K562 (cell line): ENCODE results near the gene CDK5R1. TPM values are rescaled to one million over a fixed set of nuclear protein-coding genes. Genes with fewer than 3 reads are reported as not detected.

Experiments used
- ATAC-seq: fragments of 200-7000 bp; cut with Tn5 transposase; 3 replicates; pipeline ENCODE4 v1.9.1; 2020; ENCODE audit warnings: moderate library complexity
- BruUV-seq: library from RNA; stranded (reverse); fragments of 400-500 nt; replicated peaks from 2 replicates; lab custom pipeline; 2021; lab: Mats Ljungman, UMichigan
- CTCF ChIA-PET: fragments of 300-600 bp; formaldehyde crosslinking; extraction: SDS; loops from one replicate; lab custom pipeline; 2021; ENCODE audit warnings: low intra/inter-chr PET ratio; lab: Yijun Ruan, JAX
- POLR2A ChIA-PET: fragments of 300-600, 350-650 bp; sonication (Branson Sonifier 250); formaldehyde crosslinking; extraction: SDS; loops from one replicate; lab custom pipeline; 2021; ENCODE audit warnings: antibody characterized with exemption, inconsistent platforms; lab: Yijun Ruan, JAX
- DNase-seq, 4 experiments: peaks; one replicate each; pipeline versions ENCODE4 v3.0.0 to v3.0.0-alpha.2; 2011 to 2018; ENCODE audit warnings: low spot score in 3 of 4, mixed read lengths in 3 of 4; ENCODE audit errors: extremely low read depth in 1 of 4
- FAIRE-seq: peaks from 2 replicates; lab custom pipeline; 2011; peaks lifted over from hg19 to GRCh38; lab: Jason Lieb, UNC
- H2AFZ ChIP-seq: 2 replicates; pipeline ENCODE4 v1.6.0; 2011; ENCODE audit warnings: low read depth, low read length, control low read depth, inconsistent platforms
- H3K27ac ChIP-seq: fragments of 200-600 bp; 3 replicates; pipeline ENCODE4 v1.8.0; 2011; ENCODE audit warnings: low read depth, mild to moderate bottlenecking, control low read depth, inconsistent platforms, low read length, moderate library complexity, mixed read lengths; ENCODE audit errors: extremely low read depth
- H3K27me3 ChIP-seq, 2 experiments: fragments of 300-600 bp in 1 of 2; 2 replicates in 1 of 2; 3 replicates in 1 of 2; pipeline versions ENCODE4 v1.6.0 to v1.8.0; 2011; ENCODE audit warnings: inconsistent platforms in 2 of 2, low read length in 2 of 2, mild to moderate bottlenecking in 1 of 2, mixed read lengths in 1 of 2, moderate library complexity in 1 of 2; ENCODE audit not compliant: control insufficient read depth in 2 of 2, insufficient read depth in 2 of 2
- H3K36me3 ChIP-seq: fragments of 300-600 bp; 3 replicates; pipeline ENCODE4 v1.8.0; 2011; ENCODE audit warnings: mild to moderate bottlenecking, low read length, inconsistent platforms; ENCODE audit not compliant: control insufficient read depth, insufficient read depth
- H3K4me1 ChIP-seq, 2 experiments: fragments of 200-600 bp in 1 of 2; replicated peaks in 1 of 2; 2 replicates in 1 of 2; 3 replicates in 1 of 2; pipeline versions ENCODE4 v1.5.1 to v1.8.0; 2011; ENCODE audit warnings: inconsistent platforms in 2 of 2, low read length in 2 of 2, mild to moderate bottlenecking in 1 of 2, mixed read lengths in 1 of 2, moderate library complexity in 1 of 2; ENCODE audit not compliant: control insufficient read depth in 2 of 2, insufficient read depth in 2 of 2
- H3K4me2 ChIP-seq: 2 replicates; pipeline ENCODE4 v1.6.1; 2011; ENCODE audit warnings: low read length, control low read depth, inconsistent platforms, mixed read lengths; ENCODE audit not compliant: insufficient read depth
- H3K4me3 ChIP-seq: fragments of 200-600 bp; sonication (generic), shearing (Covaris generic); 2 replicates; pipeline ENCODE4 v1.5.1; 2016; ENCODE audit warnings: control low read depth, inconsistent platforms
- H3K79me2 ChIP-seq: fragments of 200-600 bp; 3 replicates; pipeline ENCODE4 v1.8.0; 2011; ENCODE audit warnings: low read length, inconsistent platforms; ENCODE audit not compliant: control insufficient read depth, insufficient read depth
- H3K9ac ChIP-seq, 2 experiments: 2 replicates each; pipeline versions ENCODE4 v1.6.0 to v1.6.1; 2011; ENCODE audit warnings: low read depth in 2 of 2, low read length in 2 of 2, control low read depth in 1 of 2, inconsistent platforms in 1 of 2, mild to moderate bottlenecking in 1 of 2, mixed read lengths in 1 of 2; ENCODE audit not compliant: insufficient read depth in 1 of 2
- H3K9me1 ChIP-seq: one replicate; pipeline ENCODE4 v1.6.0; 2011; ENCODE audit warnings: inconsistent platforms, mild to moderate bottlenecking, low read length, moderate library complexity; ENCODE audit not compliant: control insufficient read depth, insufficient read depth
- H3K9me3 ChIP-seq: replicated peaks from 2 replicates; pipeline ENCODE4 v1.5.1; 2011; ENCODE audit warnings: low read depth, low read length, inconsistent platforms; ENCODE audit not compliant: control insufficient read depth, insufficient read depth
- H4K20me1 ChIP-seq: replicated peaks from 2 replicates; pipeline ENCODE4 v1.6.1; 2011; ENCODE audit warnings: low read length, inconsistent platforms, mixed read lengths; ENCODE audit not compliant: control insufficient read depth, insufficient read depth
- RHOXF2B ChIP-seq: fragments of 250-450 bp; sonication (Bioruptor Pico); conservative IDR thresholded peaks from 2 replicates; pipeline ENCODE4 v1.5.1; 2021
- WGBS: fragments of 100-300 bp; shearing (Covaris generic); methylation state at CpG from one replicate; pipeline ENCODE4 v1.1.6; 2016; ENCODE audit warnings: low coverage, mixed read lengths; ENCODE audit not compliant: insufficient coverage; ENCODE audit errors: missing lambda C conversion rate; 5-methylcytosine and 5-hydroxymethylcytosine counted together
- in situ Hi-C: fragments of 300-500 bp; cut with MboI; formaldehyde crosslinking; loops from 4 replicates; pipeline ENCODE4 v1.15.0; 2018; ENCODE audit warnings: inconsistent platforms, mixed read lengths
- intact Hi-C: fragments of 100-400 bp; cut with micrococcal nuclease; formaldehyde crosslinking; loops from 2 replicates; pipeline ENCODE4 v1.14.2; 2022
- polyA plus RNA-seq, 8 experiments: library from polyadenylated mRNA; depleted of rRNA in 4 of 8; stranded (reverse) in 5 of 8; unstranded in 3 of 8; fragments of >200 nt; fragmentation: Nextera tagmentation in 2 of 8; fragmentation: Illumina TruSeq in 1 of 8; extraction: Ambion mirVana in 2 of 8; extraction: Trizol in 1 of 8; gene quantifications; 2 replicates each; pipeline versions ENCODE4 v1.2.1 to v1.2.3, GENCODE V29; 2011 to 2014; ENCODE audit warnings: inconsistent platforms in 1 of 8, missing spikeins in 1 of 8
- total RNA-seq, 7 experiments: library from RNA; depleted of rRNA in 6 of 7; stranded (reverse); fragments of >200 nt in 6 of 7; fragmentation: Illumina TruSeq in 2 of 7; extraction: Trizol in 2 of 7; gene quantifications; 2 replicates each; pipeline versions ENCODE4 v1.2.1 to v1.2.3, GENCODE V29; 2011 to 2021; ENCODE audit warnings: low replicate concordance in 1 of 7
- TF ChIP-seq, protein P1 (sequence below), 2 experiments: fragments of 450-650 bp in 1 of 2; sonication (generic) in 1 of 2; formaldehyde crosslinking in 1 of 2; IDR thresholded peaks; 2 replicates each; pipeline versions ENCODE4 v1.7.1 to v1.9.0; 2016 to 2022; ENCODE audit warnings: inconsistent platforms in 1 of 2, mild to moderate bottlenecking in 1 of 2, missing genetic modification reagents in 1 of 2

The CDK5R1 gene
- total and polyA plus RNA-seq, 9 of the 15 experiments (the other 6 are each of a cell fraction or from before 2014, with no cell fraction given): 0.10 to 4.8 (median 2.3) TPM

DNA sequence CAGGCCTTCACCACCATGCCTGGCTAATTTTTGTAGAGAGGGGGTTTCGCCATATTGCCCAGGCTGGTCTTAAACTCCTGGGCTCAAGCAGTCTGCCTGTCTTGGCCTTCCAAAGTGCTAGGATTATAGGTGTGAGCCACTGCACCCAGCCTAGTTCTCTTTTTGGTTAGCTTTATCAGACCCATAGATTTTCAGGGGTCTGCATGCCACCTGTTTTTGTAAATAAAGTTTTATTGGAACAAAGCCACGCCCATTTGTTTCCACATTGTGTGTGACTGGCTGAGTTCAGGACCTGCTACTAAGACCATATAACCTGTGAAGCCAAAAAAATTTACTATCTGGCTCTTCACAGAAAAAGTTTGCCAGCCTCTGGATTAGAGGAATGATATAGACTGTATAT, 34.9 kb upstream of the CDK5R1 start:
- TF ChIP-seq, protein P1, sequence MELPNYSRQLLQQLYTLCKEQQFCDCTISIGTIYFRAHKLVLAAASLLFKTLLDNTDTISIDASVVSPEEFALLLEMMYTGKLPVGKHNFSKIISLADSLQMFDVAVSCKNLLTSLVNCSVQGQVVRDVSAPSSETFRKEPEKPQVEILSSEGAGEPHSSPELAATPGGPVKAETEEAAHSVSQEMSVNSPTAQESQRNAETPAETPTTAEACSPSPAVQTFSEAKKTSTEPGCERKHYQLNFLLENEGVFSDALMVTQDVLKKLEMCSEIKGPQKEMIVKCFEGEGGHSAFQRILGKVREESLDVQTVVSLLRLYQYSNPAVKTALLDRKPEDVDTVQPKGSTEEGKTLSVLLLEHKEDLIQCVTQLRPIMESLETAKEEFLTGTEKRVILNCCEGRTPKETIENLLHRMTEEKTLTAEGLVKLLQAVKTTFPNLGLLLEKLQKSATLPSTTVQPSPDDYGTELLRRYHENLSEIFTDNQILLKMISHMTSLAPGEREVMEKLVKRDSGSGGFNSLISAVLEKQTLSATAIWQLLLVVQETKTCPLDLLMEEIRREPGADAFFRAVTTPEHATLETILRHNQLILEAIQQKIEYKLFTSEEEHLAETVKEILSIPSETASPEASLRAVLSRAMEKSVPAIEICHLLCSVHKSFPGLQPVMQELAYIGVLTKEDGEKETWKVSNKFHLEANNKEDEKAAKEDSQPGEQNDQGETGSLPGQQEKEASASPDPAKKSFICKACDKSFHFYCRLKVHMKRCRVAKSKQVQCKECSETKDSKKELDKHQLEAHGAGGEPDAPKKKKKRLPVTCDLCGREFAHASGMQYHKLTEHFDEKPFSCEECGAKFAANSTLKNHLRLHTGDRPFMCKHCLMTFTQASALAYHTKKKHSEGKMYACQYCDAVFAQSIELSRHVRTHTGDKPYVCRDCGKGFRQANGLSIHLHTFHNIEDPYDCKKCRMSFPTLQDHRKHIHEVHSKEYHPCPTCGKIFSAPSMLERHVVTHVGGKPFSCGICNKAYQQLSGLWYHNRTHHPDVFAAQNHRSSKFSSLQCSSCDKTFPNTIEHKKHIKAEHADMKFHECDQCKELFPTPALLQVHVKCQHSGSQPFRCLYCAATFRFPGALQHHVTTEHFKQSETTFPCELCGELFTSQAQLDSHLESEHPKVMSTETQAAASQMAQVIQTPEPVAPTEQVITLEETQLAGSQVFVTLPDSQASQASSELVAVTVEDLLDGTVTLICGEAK (IDR thresholded peaks at IDR 0.05): peak; percentile 93
- TF ChIP-seq, protein P1 (CRISPR knock-in tag; IDR thresholded peaks at IDR 0.05): no peak
- no peak for TF ChIP-seq RHOXF2B (CRISPR knock-in tag)
- BruUV-seq: no TSS peak
- peaks cover 84% of the 10 kb centered on the region for H3K79me2 ChIP-seq

More for the DNA sequence above, 34.9 kb upstream of the CDK5R1 start:
- H3K9me1 ChIP-seq: no peaks in the 10 kb centered on the region
- DNase-seq (no peak), FAIRE-seq (no peak), ATAC-seq (no peak)
- H3K4me3 ChIP-seq: no peak overlapping the region
- no peak overlapping the region for H3K4me2 ChIP-seq
- 88% methylated on average over 2 of the region's 2 CpGs for WGBS
- H3K9me3 ChIP-seq: no peaks in the 10 kb centered on the region
- ChIA-PET POLR2A (no interaction called here), CTCF (no interaction called here)
- no peak overlapping the region for H3K9ac ChIP-seq
- no peaks in the 10 kb centered on the region; the same call in 1 of the 2 replicates for H4K20me1 ChIP-seq
- peaks cover 93% of the 10 kb centered on the region for H3K36me3 ChIP-seq
- intact Hi-C loops (no loop called here), in situ Hi-C loops (no loop called here)
- H3K27me3 ChIP-seq: no peaks in the 10 kb centered on the region
- no peak overlapping the region for H3K27ac ChIP-seq
- H3K4me1 ChIP-seq: peaks cover 0 to 2% of the 10 kb centered on the region in 2 experiments; a peak in 2 of 5 replicates
- no peak overlapping the region for H2AFZ ChIP-seq
